Cardiac muscle cell (in vitro differentiated cells and primary cell): Measurements from ENCODE around the gene PRKAR1B. TPM values are rescaled to one million over a fixed set of nuclear protein-coding genes. Genes with fewer than 3 reads are reported as not detected.

Experiments
- DNase-seq, 2 donors: peaks; one replicate each; pipeline versions ENCODE4 v3.0.0 to v3.0.0-alpha.2; 2010 to 2017; ENCODE audit warnings: low read depth in 1 of 2, low spot score in 1 of 2
- H3K27ac ChIP-seq: fragments of 200-600 bp; sonication (generic); 2 replicates; pipeline ENCODE4 v1.5.1; 2016
- H3K27me3 ChIP-seq: fragments of 200-600 bp; sonication (generic); 2 replicates; pipeline ENCODE4 v1.6.0; 2016; ENCODE audit warnings: control low read depth
- H3K36me3 ChIP-seq: fragments of 200-600 bp; sonication (generic); 2 replicates; pipeline ENCODE4 v1.5.1; 2016; ENCODE audit warnings: control low read depth
- H3K4me1 ChIP-seq: fragments of 200-600 bp; sonication (generic); 2 replicates; pipeline ENCODE4 v1.8.1; 2017; ENCODE audit warnings: low read depth, mild to moderate bottlenecking, mixed run types
- H3K4me3 ChIP-seq: fragments of 200-600 bp; sonication (generic); 2 replicates; pipeline ENCODE4 v1.5.1; 2016; ENCODE audit warnings: mild to moderate bottlenecking
- H3K9me3 ChIP-seq: fragments of 200-600 bp; sonication (generic); 2 replicates; pipeline ENCODE4 v1.5.1; 2017; ENCODE audit warnings: low read depth, mild to moderate bottlenecking, control low read depth
- CTCF ChIP-seq: IDR thresholded peaks from 2 replicates; pipeline ENCODE4 v1.5.1; 2012; ENCODE audit warnings: low read depth, mild to moderate bottlenecking, low read length
- polyA plus RNA-seq: library from polyadenylated mRNA; unstranded; fragments of >200 nt; fragmentation: Nextera tagmentation; extraction: Ambion mirVana; gene quantifications from 2 replicates; pipeline ENCODE4 v1.2.1, GENCODE V29; 2016
- total RNA-seq: library from RNA; depleted of rRNA; stranded (reverse); fragments of >200 nt; gene quantifications from 2 replicates; pipeline ENCODE4 v1.2.3, GENCODE V29; 2016

The PRKAR1B gene
- total and polyA plus RNA-seq, 2 experiments from 2014 or later = 32.8 to 40.2 TPM

- Histone ChIP-seq H3K27ac (no peak overlapping the region), H3K4me3 (no peak overlapping the region), H3K36me3 (no peaks in the 10 kb centered on the region), H3K4me1 (peaks cover under 1% of the 10 kb centered on the region), H3K27me3 (no peaks in the 10 kb centered on the region), H3K9me3 (no peaks in the 10 kb centered on the region)
- no peak for DNase-seq
- no peak for TF ChIP-seq CTCF
Observed at GRCh38 chr7:510131-510481, 217.0 kb downstream of the PRKAR1B start.

- Histone ChIP-seq H3K27ac (no peak overlapping the region), H3K4me3 (no peak overlapping the region), H3K9me3 (no peaks in the 10 kb centered on the region), H3K4me1 (no peaks in the 10 kb centered on the region), H3K27me3 (no peaks in the 10 kb centered on the region), H3K36me3 (no peaks in the 10 kb centered on the region)
- DNase-seq = no peak
- TF ChIP-seq CTCF = no peak
Observed at GRCh38 chr7:509426-510130, 217.5 kb downstream of the PRKAR1B start.

- no peak for DNase-seq
- Histone ChIP-seq H3K36me3 (no peaks in the 10 kb centered on the region), H3K27ac (no peak overlapping the region), H3K4me1 (no peaks in the 10 kb centered on the region), H3K9me3 (no peaks in the 10 kb centered on the region), H3K27me3 (no peaks in the 10 kb centered on the region), H3K4me3 (no peak overlapping the region)
- TF ChIP-seq CTCF = no peak
Observed at GRCh38 chr7:508461-509170, 218.5 kb downstream of the PRKAR1B start.

- H3K27ac ChIP-seq = no peak overlapping the region
- no peaks in the 10 kb centered on the region for H3K36me3 ChIP-seq
- H3K4me1 ChIP-seq = no peaks in the 10 kb centered on the region
- H3K9me3 ChIP-seq = no peaks in the 10 kb centered on the region
- no peaks in the 10 kb centered on the region for H3K27me3 ChIP-seq
- DNase-seq = no peak
- no peak overlapping the region for H3K4me3 ChIP-seq
- no peak for TF ChIP-seq CTCF
Observed at GRCh38 chr7:507623-508300, 219.3 kb downstream of the PRKAR1B start.

- TF ChIP-seq CTCF = no peak
- no peaks in the 10 kb centered on the region for H3K36me3 ChIP-seq
- H3K4me3 ChIP-seq = no peak overlapping the region
- DNase-seq = no peak
- H3K9me3 ChIP-seq = no peaks in the 10 kb centered on the region
- no peaks in the 10 kb centered on the region for H3K27me3 ChIP-seq
- H3K4me1 ChIP-seq = no peaks in the 10 kb centered on the region
- no peak overlapping the region for H3K27ac ChIP-seq
Observed at GRCh38 chr7:506921-507622, 220.0 kb downstream of the PRKAR1B start.
